HepG2 (cell line): ENCODE measurements around the gene TOM1L1. TPM values are rescaled to one million over a fixed set of nuclear protein-coding genes. Genes with fewer than 3 reads are reported as not detected.

Source experiments
- ATAC-seq: fragments of 200-7000 bp; cut with Tn5 transposase; 3 replicates; pipeline ENCODE4 v1.9.1; 2020; ENCODE audit warnings: mild to moderate bottlenecking, moderate library complexity
- BruUV-seq: library from RNA; stranded (reverse); fragments of 400-500 nt; replicated peaks from 2 replicates; lab custom pipeline; 2021; lab: Mats Ljungman, UMichigan
- CTCF ChIA-PET: fragments of 300-600 bp; formaldehyde crosslinking; extraction: SDS; loops from one replicate; lab custom pipeline; 2021; ENCODE audit warnings: low total read pairs, inconsistent platforms, low intra/inter-chr PET ratio; lab: Yijun Ruan, JAX
- POLR2A ChIA-PET: fragments of 350-600 bp; sonication (Branson Sonifier 250); formaldehyde crosslinking; loops from one replicate; lab custom pipeline; 2020; ENCODE audit warnings: antibody characterized with exemption, inconsistent platforms; lab: Yijun Ruan, JAX
- DNase-seq: peaks from one replicate; pipeline ENCODE4 v3.0.0-alpha.2; 2015; ENCODE audit warnings: low spot score
- FAIRE-seq: peaks from 3 replicates; lab custom pipeline; 2011; peaks lifted over from hg19 to GRCh38; lab: Jason Lieb, UNC
- H2AFZ ChIP-seq: one replicate; pipeline ENCODE4 v1.6.1; 2011; ENCODE audit warnings: low read length, inconsistent platforms
- H3K27ac ChIP-seq: fragments of 300-600 bp; 3 replicates; pipeline ENCODE4 v1.8.0; 2011; ENCODE audit warnings: mixed run types, mild to moderate bottlenecking, mixed read lengths, low read length, inconsistent platforms; ENCODE audit not compliant: insufficient read depth; ENCODE audit errors: extremely low read length
- H3K27me3 ChIP-seq, 2 experiments: fragments of 200-600 bp in 1 of 2; 2 replicates in 1 of 2; 3 replicates in 1 of 2; pipeline versions ENCODE4 v1.6.0 to v1.8.0; 2011; ENCODE audit warnings: low read length in 2 of 2, mild to moderate bottlenecking in 2 of 2, moderate library complexity in 2 of 2, inconsistent platforms in 1 of 2; ENCODE audit not compliant: insufficient read depth in 2 of 2, control insufficient read depth in 1 of 2
- H3K36me3 ChIP-seq, 2 experiments: fragments of 200-600 bp in 1 of 2; replicated peaks in 1 of 2; 2 replicates in 1 of 2; 3 replicates in 1 of 2; pipeline versions ENCODE4 v1.5.1 to v1.8.0; 2011; ENCODE audit warnings: low read length in 2 of 2, inconsistent platforms in 1 of 2; ENCODE audit not compliant: insufficient read depth in 2 of 2, control insufficient read depth in 1 of 2
- H3K4me1 ChIP-seq: 2 replicates; pipeline ENCODE4 v1.5.1; 2012; ENCODE audit warnings: low read length, inconsistent platforms; ENCODE audit not compliant: insufficient read depth
- H3K4me2 ChIP-seq: 2 replicates; pipeline ENCODE4 v1.6.0; 2011; ENCODE audit warnings: low read depth, low read length, inconsistent platforms
- H3K4me3 ChIP-seq, 3 experiments: fragments of 200-600 bp in 1 of 3; sonication (generic), shearing (Covaris generic) in 1 of 3; replicated peaks in 1 of 3; 2 replicates each; pipeline ENCODE4 v1.5.1; 2011 to 2016; ENCODE audit warnings: low read length in 3 of 3, inconsistent platforms in 2 of 3, low read depth in 2 of 3, mild to moderate bottlenecking in 2 of 3, control low read depth in 1 of 3, mixed read lengths in 1 of 3; ENCODE audit not compliant: insufficient read depth in 1 of 3
- H3K79me2 ChIP-seq: one replicate; pipeline ENCODE4 v1.6.1; 2011; ENCODE audit warnings: low read length, inconsistent platforms; ENCODE audit not compliant: insufficient read depth
- H3K9ac ChIP-seq: 2 replicates; pipeline ENCODE4 v1.6.0; 2011; ENCODE audit warnings: mild to moderate bottlenecking, low read depth, low read length, inconsistent platforms; ENCODE audit not compliant: insufficient read depth
- H3K9me3 ChIP-seq: 2 replicates; pipeline ENCODE4 v1.5.1; 2012; ENCODE audit warnings: mild to moderate bottlenecking, low read length
- H4K20me1 ChIP-seq: 2 replicates; pipeline ENCODE4 v1.6.0; 2011; ENCODE audit warnings: inconsistent platforms, mild to moderate bottlenecking, low read length, moderate library complexity; ENCODE audit not compliant: insufficient read depth
- CREM ChIP-seq, 2 experiments: sonication (generic) in 1 of 2; formaldehyde crosslinking in 1 of 2; IDR thresholded peaks; 2 replicates each; pipeline versions ENCODE4 v1.4.0 to v1.6.1; 2016 to 2020; ENCODE audit warnings: antibody characterized with exemption in 1 of 2, mild to moderate bottlenecking in 1 of 2, missing genetic modification reagents in 1 of 2
- DDIT3 ChIP-seq: sonication (generic); formaldehyde crosslinking; IDR thresholded peaks from 2 replicates; pipeline ENCODE4 v1.4.0; 2020; ENCODE audit warnings: mild to moderate bottlenecking, missing genetic modification reagents
- ETV5 ChIP-seq: IDR thresholded peaks from 2 replicates; pipeline ENCODE4 v1.6.1; 2018; ENCODE audit warnings: missing biosample characterization, missing genetic modification reagents, inconsistent platforms, borderline replicate concordance
- HOXA7 ChIP-seq: sonication (generic); formaldehyde crosslinking; IDR thresholded peaks from 2 replicates; pipeline ENCODE4 v1.8.1; 2022; ENCODE audit warnings: mild to moderate bottlenecking, missing genetic modification reagents, moderate library complexity
- NCOA2 ChIP-seq: sonication (generic); formaldehyde crosslinking; IDR thresholded peaks from 2 replicates; pipeline ENCODE4 v1.8.0; 2022; ENCODE audit warnings: inconsistent platforms
- NFIC ChIP-seq: IDR thresholded peaks from 2 replicates; pipeline ENCODE4 v1.6.1; 2012; ENCODE audit warnings: mild to moderate bottlenecking, low read length, inconsistent platforms
- NR2F2 ChIP-seq: IDR thresholded peaks from 2 replicates; pipeline ENCODE4 v1.6.1; 2012; ENCODE audit warnings: low read depth, inconsistent platforms, borderline replicate concordance
- NR2F6 ChIP-seq, 2 experiments: IDR thresholded peaks; 2 replicates each; pipeline ENCODE4 v1.6.1; 2016; ENCODE audit warnings: antibody characterized with exemption in 1 of 2, mild to moderate bottlenecking in 1 of 2
- SRY ChIP-seq: sonication (generic); formaldehyde crosslinking; IDR thresholded peaks from 2 replicates; pipeline ENCODE4 v1.8.0; 2022; ENCODE audit warnings: mild to moderate bottlenecking, missing genetic modification reagents
- THAP9 ChIP-seq: sonication (generic); formaldehyde crosslinking; IDR thresholded peaks from 2 replicates; pipeline ENCODE4; 2020; ENCODE audit warnings: missing genetic modification reagents, mild to moderate bottlenecking, borderline replicate concordance
- TMF1 ChIP-seq: sonication (generic); formaldehyde crosslinking; IDR thresholded peaks from 2 replicates; pipeline ENCODE4 v1.8.1; 2022; ENCODE audit warnings: low read depth, missing genetic modification reagents
- XRCC5 ChIP-seq: fragments of 200-400 bp; formaldehyde crosslinking; optimal IDR thresholded peaks from 2 replicates; pipeline ENCODE3; 2017; ENCODE audit warnings: mild to moderate bottlenecking, low read length
- ZNF557 ChIP-seq: sonication (generic); formaldehyde crosslinking; IDR thresholded peaks from 2 replicates; pipeline ENCODE4 v1.4.0; 2020; ENCODE audit warnings: missing genetic modification reagents
- ZSCAN25 ChIP-seq: sonication (generic); formaldehyde crosslinking; IDR thresholded peaks from 2 replicates; pipeline ENCODE4 v1.8.0; 2022; ENCODE audit warnings: mild to moderate bottlenecking, missing genetic modification reagents
- WGBS: methylation state at CpG from one replicate; pipeline ENCODE4 v1.1.6; 2017; ENCODE audit warnings: low lambda C conversion rate; 5-methylcytosine and 5-hydroxymethylcytosine counted together
- in situ Hi-C: cut with HindIII; loops from 2 replicates; pipeline ENCODE4 v1.10.0; 2017; ENCODE audit warnings: low pct_unique_long_range_greater_than_20kb; ENCODE audit not compliant: extremely low pct_ligation_motif_present
- intact Hi-C: fragments of 100-400 bp; cut with micrococcal nuclease; formaldehyde crosslinking; loops from one replicate; pipeline ENCODE4 v1.10.0; 2022; ENCODE audit not compliant: unreplicated experiment
- polyA plus RNA-seq, 8 experiments: library from polyadenylated mRNA; depleted of rRNA in 3 of 8; stranded (reverse) in 7 of 8; unstranded in 1 of 8; fragments of >200 nt; fragmentation: Illumina TruSeq in 4 of 8; extraction: Trizol in 4 of 8; gene quantifications; 2 replicates each; pipeline versions ENCODE4 v1.2.1 to v1.2.3, GENCODE V29; 2011 to 2016; ENCODE audit warnings: low read depth in 4 of 8, missing spikeins in 1 of 8, mixed read lengths in 1 of 8; ENCODE audit not compliant: insufficient read depth in 1 of 8
- total RNA-seq, 5 experiments: library from RNA; depleted of rRNA; stranded (reverse); fragments of >200 nt; fragmentation: Illumina TruSeq; extraction: Trizol; gene quantifications; 2 replicates each; pipeline ENCODE4 v1.2.3, GENCODE V29; 2016; ENCODE audit warnings: low read depth in 1 of 5

Gene TOM1L1
- total and polyA plus RNA-seq, 2 of the 13 experiments (the other 11 are each of a cell fraction or from before 2014, with no cell fraction given) = 45.3 to 51.3 TPM

GRCh38 chr17:54864070-54864469, 36.6 kb upstream of the TOM1L1 start:
- Histone ChIP-seq H3K27ac (no peak overlapping the region), H2AFZ (no peak overlapping the region), H4K20me1 (no peaks in the 10 kb centered on the region), H3K9ac (no peak overlapping the region), H3K79me2 (no peaks in the 10 kb centered on the region), H3K9me3 (no peaks in the 10 kb centered on the region), H3K4me3 (no peak overlapping the region), H3K27me3 (no peaks in the 10 kb centered on the region), H3K4me1 (peaks cover 4% of the 10 kb centered on the region), H3K36me3 (no peaks in the 10 kb centered on the region), H3K4me2 (no peak overlapping the region)
- intact Hi-C loops (no loop called here), in situ Hi-C loops (no loop called here)
- FAIRE-seq = no peak
- WGBS = 29% methylated on average over 1 of the region's 1 CpG
- DNase-seq = no peak
- no peak for TF ChIP-seq NCOA2 (CRISPR knock-in tag)
- TF ChIP-seq ETV5 (CRISPR knock-in tag) = peak; percentile 19; the same call in 1 of the 2 replicates
- no peak for TF ChIP-seq HOXA7 (CRISPR knock-in tag)
- TF ChIP-seq CREM (IDR thresholded peaks at IDR 0.05) = no peak
- TF ChIP-seq CREM (CRISPR knock-in tag; IDR thresholded peaks at IDR 0.05) = no peak
- TF ChIP-seq DDIT3 = no peak
- no peak for TF ChIP-seq NFIC
- peak; percentile 57; the same call in 1 of the 2 replicates for TF ChIP-seq NR2F2
- TF ChIP-seq NR2F6 (IDR thresholded peaks at IDR 0.05) = peak; percentile 34; the same call in 1 of the 2 replicates
- TF ChIP-seq NR2F6 (CRISPR knock-in tag; IDR thresholded peaks at IDR 0.05) = no peak
- TF ChIP-seq ZNF557 (CRISPR knock-in tag) = no peak
- no peak for TF ChIP-seq XRCC5
- no peak for TF ChIP-seq TMF1
- TF ChIP-seq ZSCAN25 (CRISPR knock-in tag) = no peak
- TF ChIP-seq SRY (CRISPR knock-in tag) = no peak
- TF ChIP-seq THAP9 (CRISPR knock-in tag) = no peak
- ATAC-seq = no peak; the same call in 2 of the 3 replicates
- BruUV-seq = no TSS peak
- POLR2A ChIA-PET = no interaction called here
- CTCF ChIA-PET = no interaction called here
